HepG2 (cell line): ENCODE data around the gene NOX3. TPM values are rescaled to one million over a fixed set of nuclear protein-coding genes. Genes with fewer than 3 reads are reported as not detected.

Experiments used
- ATAC-seq: fragments of 200-7000 bp; cut with Tn5 transposase; 3 replicates; pipeline ENCODE4 v1.9.1; 2020; ENCODE audit warnings: mild to moderate bottlenecking, moderate library complexity
- BruUV-seq: library from RNA; stranded (reverse); fragments of 400-500 nt; replicated peaks from 2 replicates; lab custom pipeline; 2021; lab: Mats Ljungman, UMichigan
- CTCF ChIA-PET: fragments of 300-600 bp; formaldehyde crosslinking; extraction: SDS; loops from one replicate; lab custom pipeline; 2021; ENCODE audit warnings: low total read pairs, inconsistent platforms, low intra/inter-chr PET ratio; lab: Yijun Ruan, JAX
- POLR2A ChIA-PET: fragments of 350-600 bp; sonication (Branson Sonifier 250); formaldehyde crosslinking; loops from one replicate; lab custom pipeline; 2020; ENCODE audit warnings: antibody characterized with exemption, inconsistent platforms; lab: Yijun Ruan, JAX
- DNase-seq: peaks from one replicate; pipeline ENCODE4 v3.0.0-alpha.2; 2015; ENCODE audit warnings: low spot score
- FAIRE-seq: peaks from 3 replicates; lab custom pipeline; 2011; peaks lifted over from hg19 to GRCh38; lab: Jason Lieb, UNC
- H2AFZ ChIP-seq: one replicate; pipeline ENCODE4 v1.6.1; 2011; ENCODE audit warnings: low read length, inconsistent platforms
- H3K27ac ChIP-seq: fragments of 300-600 bp; 3 replicates; pipeline ENCODE4 v1.8.0; 2011; ENCODE audit warnings: mixed run types, mild to moderate bottlenecking, mixed read lengths, low read length, inconsistent platforms; ENCODE audit not compliant: insufficient read depth; ENCODE audit errors: extremely low read length
- H3K27me3 ChIP-seq, 2 experiments: fragments of 200-600 bp in 1 of 2; 2 replicates in 1 of 2; 3 replicates in 1 of 2; pipeline versions ENCODE4 v1.6.0 to v1.8.0; 2011; ENCODE audit warnings: low read length in 2 of 2, mild to moderate bottlenecking in 2 of 2, moderate library complexity in 2 of 2, inconsistent platforms in 1 of 2; ENCODE audit not compliant: insufficient read depth in 2 of 2, control insufficient read depth in 1 of 2
- H3K36me3 ChIP-seq, 2 experiments: fragments of 200-600 bp in 1 of 2; replicated peaks in 1 of 2; 2 replicates in 1 of 2; 3 replicates in 1 of 2; pipeline versions ENCODE4 v1.5.1 to v1.8.0; 2011; ENCODE audit warnings: low read length in 2 of 2, inconsistent platforms in 1 of 2; ENCODE audit not compliant: insufficient read depth in 2 of 2, control insufficient read depth in 1 of 2
- H3K4me1 ChIP-seq: 2 replicates; pipeline ENCODE4 v1.5.1; 2012; ENCODE audit warnings: low read length, inconsistent platforms; ENCODE audit not compliant: insufficient read depth
- H3K4me2 ChIP-seq: 2 replicates; pipeline ENCODE4 v1.6.0; 2011; ENCODE audit warnings: low read depth, low read length, inconsistent platforms
- H3K4me3 ChIP-seq, 3 experiments: fragments of 200-600 bp in 1 of 3; sonication (generic), shearing (Covaris generic) in 1 of 3; replicated peaks in 1 of 3; 2 replicates each; pipeline ENCODE4 v1.5.1; 2011 to 2016; ENCODE audit warnings: low read length in 3 of 3, inconsistent platforms in 2 of 3, low read depth in 2 of 3, mild to moderate bottlenecking in 2 of 3, control low read depth in 1 of 3, mixed read lengths in 1 of 3; ENCODE audit not compliant: insufficient read depth in 1 of 3
- H3K79me2 ChIP-seq: one replicate; pipeline ENCODE4 v1.6.1; 2011; ENCODE audit warnings: low read length, inconsistent platforms; ENCODE audit not compliant: insufficient read depth
- H3K9ac ChIP-seq: 2 replicates; pipeline ENCODE4 v1.6.0; 2011; ENCODE audit warnings: mild to moderate bottlenecking, low read depth, low read length, inconsistent platforms; ENCODE audit not compliant: insufficient read depth
- H3K9me3 ChIP-seq: 2 replicates; pipeline ENCODE4 v1.5.1; 2012; ENCODE audit warnings: mild to moderate bottlenecking, low read length
- H4K20me1 ChIP-seq: 2 replicates; pipeline ENCODE4 v1.6.0; 2011; ENCODE audit warnings: inconsistent platforms, mild to moderate bottlenecking, low read length, moderate library complexity; ENCODE audit not compliant: insufficient read depth
- AHR ChIP-seq: IDR thresholded peaks from 2 replicates; pipeline ENCODE4 v1.6.1; 2018; ENCODE audit warnings: missing genetic modification reagents, missing compliant biosample characterization
- CC2D1A ChIP-seq: sonication (generic); formaldehyde crosslinking; IDR thresholded peaks from 2 replicates; pipeline ENCODE4 v1.8.1; 2023; ENCODE audit warnings: mild to moderate bottlenecking, missing genetic modification reagents
- HINFP ChIP-seq: sonication (generic); formaldehyde crosslinking; IDR thresholded peaks from 2 replicates; pipeline ENCODE4 v1.4.0; 2020; ENCODE audit warnings: low read depth, mild to moderate bottlenecking, missing genetic modification reagents
- MZF1 ChIP-seq: sonication (generic); formaldehyde crosslinking; IDR thresholded peaks from 2 replicates; pipeline ENCODE4 v1.8.1; 2023; ENCODE audit warnings: mild to moderate bottlenecking, missing genetic modification reagents, borderline replicate concordance
- NR2F1 ChIP-seq, 2 experiments: fragments of 450-650 bp in 1 of 2; formaldehyde crosslinking in 1 of 2; IDR thresholded peaks; 2 replicates each; pipeline versions ENCODE4 v1.5.0 to v1.6.1; 2016 to 2020; ENCODE audit warnings: mild to moderate bottlenecking in 1 of 2, missing compliant biosample characterization in 1 of 2, missing genetic modification reagents in 1 of 2, moderate library complexity in 1 of 2
- TARDBP ChIP-seq: sonication (generic); formaldehyde crosslinking; IDR thresholded peaks from 2 replicates; pipeline ENCODE4 v1.8.0; 2022; ENCODE audit warnings: mild to moderate bottlenecking, missing genetic modification reagents
- TMF1 ChIP-seq: sonication (generic); formaldehyde crosslinking; IDR thresholded peaks from 2 replicates; pipeline ENCODE4 v1.8.1; 2022; ENCODE audit warnings: low read depth, missing genetic modification reagents
- ZFP1 ChIP-seq: IDR thresholded peaks from 2 replicates; pipeline ENCODE4 v1.6.1; 2016
- ZHX2 ChIP-seq, 2 experiments: sonication (generic) in 1 of 2; formaldehyde crosslinking in 1 of 2; IDR thresholded peaks; 2 replicates each; pipeline versions ENCODE4 v1.6.1 to v1.9.0; 2014 to 2022; ENCODE audit warnings: antibody characterized with exemption in 1 of 2, borderline replicate concordance in 1 of 2, inconsistent platforms in 1 of 2, low read depth in 1 of 2, missing genetic modification reagents in 1 of 2
- ZNF180 ChIP-seq: sonication (generic); formaldehyde crosslinking; IDR thresholded peaks from 2 replicates; pipeline ENCODE4 v1.4.0; 2020; ENCODE audit warnings: low read depth, missing genetic modification reagents, borderline replicate concordance
- ZNF441 ChIP-seq: sonication (generic); formaldehyde crosslinking; IDR thresholded peaks from 2 replicates; pipeline ENCODE4 v1.7.0; 2021; ENCODE audit warnings: missing genetic modification reagents, borderline replicate concordance
- ZNF550 ChIP-seq: sonication (generic); formaldehyde crosslinking; IDR thresholded peaks from 2 replicates; pipeline ENCODE4 v1.4.0; 2020; ENCODE audit warnings: mild to moderate bottlenecking, missing genetic modification reagents, borderline replicate concordance
- ZNF839 ChIP-seq: sonication (generic); formaldehyde crosslinking; IDR thresholded peaks from 2 replicates; pipeline ENCODE4 v1.4.0; 2020; ENCODE audit warnings: missing genetic modification reagents, mild to moderate bottlenecking, borderline replicate concordance
- WGBS: methylation state at CpG from one replicate; pipeline ENCODE4 v1.1.6; 2017; ENCODE audit warnings: low lambda C conversion rate; 5-methylcytosine and 5-hydroxymethylcytosine counted together
- in situ Hi-C: cut with HindIII; loops from 2 replicates; pipeline ENCODE4 v1.10.0; 2017; ENCODE audit warnings: low pct_unique_long_range_greater_than_20kb; ENCODE audit not compliant: extremely low pct_ligation_motif_present
- intact Hi-C: fragments of 100-400 bp; cut with micrococcal nuclease; formaldehyde crosslinking; loops from one replicate; pipeline ENCODE4 v1.10.0; 2022; ENCODE audit not compliant: unreplicated experiment
- polyA plus RNA-seq, 8 experiments: library from polyadenylated mRNA; depleted of rRNA in 3 of 8; stranded (reverse) in 7 of 8; unstranded in 1 of 8; fragments of >200 nt; fragmentation: Illumina TruSeq in 4 of 8; extraction: Trizol in 4 of 8; gene quantifications; 2 replicates each; pipeline versions ENCODE4 v1.2.1 to v1.2.3, GENCODE V29; 2011 to 2016; ENCODE audit warnings: low read depth in 4 of 8, missing spikeins in 1 of 8, mixed read lengths in 1 of 8; ENCODE audit not compliant: insufficient read depth in 1 of 8
- total RNA-seq, 5 experiments: library from RNA; depleted of rRNA; stranded (reverse); fragments of >200 nt; fragmentation: Illumina TruSeq; extraction: Trizol; gene quantifications; 2 replicates each; pipeline ENCODE4 v1.2.3, GENCODE V29; 2016; ENCODE audit warnings: low read depth in 1 of 5

The NOX3 gene
- total and polyA plus RNA-seq, 2 of the 13 experiments (the other 11 are each of a cell fraction or from before 2014, with no cell fraction given): 0.09 to 0.18 TPM

- H3K79me2 ChIP-seq: no peaks in the 10 kb centered on the region
- no peak overlapping the region for H3K4me3 ChIP-seq
- H3K9ac ChIP-seq: no peak overlapping the region
- in situ Hi-C loops (no loop called here), intact Hi-C loops (no loop called here)
- no peaks in the 10 kb centered on the region for H3K36me3 ChIP-seq
- FAIRE-seq (no peak), ATAC-seq (no peak), DNase-seq (no peak)
- no peaks in the 10 kb centered on the region for H3K4me1 ChIP-seq
- POLR2A ChIA-PET: no interaction called here
- TF ChIP-seq TARDBP (CRISPR knock-in tag): no peak
- no peak for TF ChIP-seq ZNF441 (CRISPR knock-in tag)
- TF ChIP-seq ZNF839 (CRISPR knock-in tag): no peak
- TF ChIP-seq AHR (CRISPR knock-in tag): no peak
- no peak for TF ChIP-seq ZNF180 (CRISPR knock-in tag)
- no peak for TF ChIP-seq MZF1 (CRISPR knock-in tag)
- no peak for TF ChIP-seq NR2F1 (CRISPR knock-in tag; IDR thresholded peaks at IDR 0.05)
- TF ChIP-seq ZHX2 (IDR thresholded peaks at IDR 0.05; ENCODE audit: low read depth): no peak
- TF ChIP-seq ZHX2 (CRISPR knock-in tag; IDR thresholded peaks at IDR 0.05; ENCODE audit: borderline replicate concordance): no peak
- TF ChIP-seq ZNF550 (CRISPR knock-in tag): no peak
- no peak for TF ChIP-seq TMF1 (CRISPR knock-in tag)
- no peak for TF ChIP-seq HINFP (CRISPR knock-in tag)
- TF ChIP-seq CC2D1A (CRISPR knock-in tag): no peak
- TF ChIP-seq ZFP1 (CRISPR knock-in tag): no peak
- H3K27me3 ChIP-seq: no peaks in the 10 kb centered on the region
- 97% methylated on average over 3 of the region's 3 CpGs for WGBS
- BruUV-seq: no TSS peak
- H3K9me3 ChIP-seq: no peaks in the 10 kb centered on the region
- H3K27ac ChIP-seq: no peak overlapping the region
- H2AFZ ChIP-seq: no peak overlapping the region
- CTCF ChIA-PET: no interaction called here
- no peaks in the 10 kb centered on the region for H4K20me1 ChIP-seq
- H3K4me2 ChIP-seq: no peak overlapping the region
Observed at GRCh38 chr6:155373276-155373675, 82.4 kb downstream of the NOX3 start.
